EH (cell line): Measurements from ENCODE around the gene COMMD1.
"Not testable (repeated sequence)": the region's sequence is repeated elsewhere in the genome, so short reads cannot be mapped to it uniquely, and the experiment has no call there.

Experiments
- DNase-seq: peaks from one replicate; pipeline ENCODE4 v3.0.0-alpha.2; 2015; ENCODE audit warnings: low read depth

COMMD1 gene

GRCh38 chr2:61924895-61925663 lies 19.6 kb downstream of the COMMD1 start:
- no peak for DNase-seq

- no peak for DNase-seq
Measured at GRCh38 chr2:61926531-61927477, 21.3 kb downstream of the COMMD1 start.

GRCh38 chr2:61928826-61929461 lies 23.5 kb downstream of the COMMD1 start:
- peak; percentile 74 for DNase-seq

- no peak for DNase-seq
Measured at GRCh38 chr2:61937098-61937497, 31.6 kb downstream of the COMMD1 start.

- no peak for DNase-seq
Measured at GRCh38 chr2:61937886-61938285, 32.4 kb downstream of the COMMD1 start.

GRCh38 chr2:61938511-61938910 lies 33.0 kb downstream of the COMMD1 start:
- DNase-seq: no peak

GRCh38 chr2:61943251-61943650 lies 37.8 kb downstream of the COMMD1 start:
- peak; percentile 30 for DNase-seq

GRCh38 chr2:61946666-61947065 lies 41.2 kb downstream of the COMMD1 start:
- peak; percentile 36 for DNase-seq

GRCh38 chr2:61948661-61949457 lies 43.4 kb downstream of the COMMD1 start:
- peak; percentile 22 for DNase-seq

GRCh38 chr2:61949458-61949713 lies 43.9 kb downstream of the COMMD1 start:
- DNase-seq: no peak

GRCh38 chr2:61949714-61950560 lies 44.5 kb downstream of the COMMD1 start:
- no peak for DNase-seq

- DNase-seq: no peak
Measured at GRCh38 chr2:61950571-61951315, 45.3 kb downstream of the COMMD1 start.

GRCh38 chr2:61951881-61952280 lies 46.4 kb downstream of the COMMD1 start:
- DNase-seq: no peak

- DNase-seq: no peak
Measured at GRCh38 chr2:61952288-61952687, 46.8 kb downstream of the COMMD1 start.

- DNase-seq: not testable (repeated sequence)
Measured at GRCh38 chr2:61954856-61955255, 49.4 kb downstream of the COMMD1 start.

GRCh38 chr2:61959381-61960293 lies 54.2 kb downstream of the COMMD1 start:
- peak; percentile 22 for DNase-seq

- DNase-seq: no peak
Measured at GRCh38 chr2:61961231-61961901, 55.9 kb downstream of the COMMD1 start.

GRCh38 chr2:61962095-61962984 lies 56.9 kb downstream of the COMMD1 start:
- DNase-seq: peak; percentile 49
